ENCODE measurements around the gene ORC3. TPM values are rescaled to one million over a fixed set of nuclear protein-coding genes. Genes with fewer than 3 reads are reported as not detected.
"Not testable (repeated sequence)": the region's sequence is repeated elsewhere in the genome, so short reads cannot be mapped to it uniquely, and the experiment has no call there.

Gene ORC3
- polyA plus RNA-seq, 1 donor (not counting 4 experiments of a cell fraction or from before 2014, with no cell fraction given), result 37.4 TPM

DNA sequence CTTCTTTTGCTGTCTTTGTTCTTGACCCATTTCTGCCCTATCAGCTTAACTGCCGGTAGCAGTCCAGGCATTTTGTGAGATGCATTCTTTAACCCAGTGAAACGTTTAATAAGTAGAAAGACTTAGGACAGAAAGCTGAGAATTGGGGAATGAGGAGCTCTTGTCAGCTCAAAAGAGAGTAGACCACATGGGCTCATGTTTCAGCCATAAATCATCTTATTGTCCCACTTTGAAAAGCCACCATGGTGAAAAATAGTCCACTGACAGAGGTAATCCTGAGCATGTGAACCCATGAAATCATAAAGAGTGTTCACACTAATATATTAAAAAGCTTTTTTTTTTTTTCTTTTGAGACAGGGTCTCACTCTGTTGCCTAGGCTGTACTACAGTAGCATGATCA lies 16.3 kb downstream of the ORC3 start:
- Histone ChIP-seq H3K4me3 (ENCODE audit: control insufficient read depth in 2 of 3, extremely low read depth in 1 of 3, insufficient read depth in 2 of 3, low read depth in 1 of 3, low read length in 3 of 3) (no peak overlapping the region), H3K36me3 (ENCODE audit: control insufficient read depth in 2 of 2, extremely low read depth in 1 of 2, insufficient read depth in 2 of 2, low read length in 2 of 2) (peaks cover 0 to 5% of the 10 kb centered on the region in 2 experiments), H3K9ac (ENCODE audit: control insufficient read depth, extremely low read depth, insufficient read depth, low read length) (no peak overlapping the region), H3K27ac (ENCODE audit: control insufficient read depth, insufficient read depth, low read length) (no peak overlapping the region), H3K9me3 (ENCODE audit: control insufficient read depth, low read depth, low read length) (no peaks in the 10 kb centered on the region), H3K4me1 (ENCODE audit: control insufficient read depth, extremely low read depth, insufficient read depth, low read length) (no peaks in the 10 kb centered on the region), H3K27me3 (ENCODE audit: control insufficient read depth, extremely low read depth, insufficient read depth, low read length) (no peaks in the 10 kb centered on the region), H4K20me1 (ENCODE audit: control insufficient read depth, extremely low read depth, insufficient read depth, low read length) (no peaks in the 10 kb centered on the region), H3K9me1 (ENCODE audit: control insufficient read depth, extremely low read depth, insufficient read depth, low read length) (no peaks in the 10 kb centered on the region), H3K79me2 (ENCODE audit: control insufficient read depth, insufficient read depth, low read length) (no peaks in the 10 kb centered on the region), H3K4me2 (ENCODE audit: control insufficient read depth, extremely low read depth, insufficient read depth, low read depth, low read length) (no peak overlapping the region), H2AFZ (ENCODE audit: control insufficient read depth, low read length) (no peak overlapping the region)
- FAIRE-seq, result no peak
- no peak for TF ChIP-seq EZH2 (IDR thresholded peaks at IDR 0.05; ENCODE audit: low read length)
- no peak for TF ChIP-seq CTCF (optimal IDR thresholded peaks at IDR 0.05 in 1 of 3, IDR thresholded peaks at IDR 0.05 in 1 of 3, conservative IDR thresholded peaks at IDR 0.05 in 1 of 3; ENCODE audit: extremely low read depth in 1 of 3, insufficient read depth in 2 of 3, low read length in 3 of 3)
- DNase-seq (ENCODE audit: low read depth, low spot score), result no peak
- dilution Hi-C loops (cut with MboI; ENCODE audit: extremely low pct_ligation_motif_present, low sequenced_read_pairs), result no loop called here

DNA sequence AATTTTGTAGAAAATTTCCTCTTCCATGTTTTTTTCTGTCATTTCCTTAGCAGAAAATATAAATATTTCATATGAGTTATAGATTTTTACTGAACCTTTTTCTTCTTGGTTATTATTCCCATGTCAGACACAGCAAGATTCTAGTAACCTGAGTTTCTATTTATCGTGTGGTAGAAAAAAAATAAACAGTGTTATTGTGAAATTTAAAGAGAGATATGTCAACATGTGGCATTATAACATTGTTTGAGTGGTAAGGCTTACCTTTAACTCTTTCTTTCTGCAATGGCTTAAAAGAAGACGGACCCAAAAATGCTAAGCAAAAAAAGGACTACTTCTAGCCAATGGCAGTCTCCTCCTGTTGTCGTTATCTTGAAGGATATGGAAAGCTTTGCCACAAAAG lies 18.9 kb downstream of the ORC3 start:
- H3K4me3 ChIP-seq (ENCODE audit: control insufficient read depth in 2 of 3, extremely low read depth in 1 of 3, insufficient read depth in 2 of 3, low read depth in 1 of 3, low read length in 3 of 3), result no peak overlapping the region
- dilution Hi-C loops (cut with MboI; ENCODE audit: extremely low pct_ligation_motif_present, low sequenced_read_pairs), result no loop called here
- H3K27ac ChIP-seq (ENCODE audit: control insufficient read depth, insufficient read depth, low read length), result no peak overlapping the region
- no peaks in the 10 kb centered on the region for H4K20me1 ChIP-seq (ENCODE audit: control insufficient read depth, extremely low read depth, insufficient read depth, low read length)
- no peak overlapping the region for H3K9ac ChIP-seq (ENCODE audit: control insufficient read depth, extremely low read depth, insufficient read depth, low read length)
- FAIRE-seq (no peak), DNase-seq (ENCODE audit: low read depth, low spot score) (no peak)
- H2AFZ ChIP-seq (ENCODE audit: control insufficient read depth, low read length), result no peak overlapping the region
- H3K27me3 ChIP-seq (ENCODE audit: control insufficient read depth, extremely low read depth, insufficient read depth, low read length), result no peaks in the 10 kb centered on the region
- no peaks in the 10 kb centered on the region for H3K79me2 ChIP-seq (ENCODE audit: control insufficient read depth, insufficient read depth, low read length)
- H3K9me1 ChIP-seq (ENCODE audit: control insufficient read depth, extremely low read depth, insufficient read depth, low read length), result no peaks in the 10 kb centered on the region
- no peak for TF ChIP-seq CTCF (optimal IDR thresholded peaks at IDR 0.05 in 1 of 3, IDR thresholded peaks at IDR 0.05 in 1 of 3, conservative IDR thresholded peaks at IDR 0.05 in 1 of 3; ENCODE audit: extremely low read depth in 1 of 3, insufficient read depth in 2 of 3, low read length in 3 of 3)
- TF ChIP-seq EZH2 (IDR thresholded peaks at IDR 0.05; ENCODE audit: low read length), result no peak
- no peaks in the 10 kb centered on the region for H3K4me1 ChIP-seq (ENCODE audit: control insufficient read depth, extremely low read depth, insufficient read depth, low read length)
- no peak overlapping the region for H3K4me2 ChIP-seq (ENCODE audit: control insufficient read depth, extremely low read depth, insufficient read depth, low read depth, low read length)
- no peaks in the 10 kb centered on the region for H3K9me3 ChIP-seq (ENCODE audit: control insufficient read depth, low read depth, low read length)
- H3K36me3 ChIP-seq (ENCODE audit: control insufficient read depth in 2 of 2, extremely low read depth in 1 of 2, insufficient read depth in 2 of 2, low read length in 2 of 2), result peaks cover 3 to 6% of the 10 kb centered on the region in 2 experiments

- H3K4me1 ChIP-seq (ENCODE audit: control insufficient read depth, extremely low read depth, insufficient read depth, low read length); H3K27ac ChIP-seq (ENCODE audit: control insufficient read depth, insufficient read depth, low read length); FAIRE-seq; H3K79me2 ChIP-seq (ENCODE audit: control insufficient read depth, insufficient read depth, low read length); H3K36me3 ChIP-seq (ENCODE audit: control insufficient read depth in 2 of 2, extremely low read depth in 1 of 2, insufficient read depth in 2 of 2, low read length in 2 of 2); dilution Hi-C loops (cut with MboI; ENCODE audit: extremely low pct_ligation_motif_present, low sequenced_read_pairs); H3K27me3 ChIP-seq (ENCODE audit: control insufficient read depth, extremely low read depth, insufficient read depth, low read length); H3K4me3 ChIP-seq (ENCODE audit: control insufficient read depth in 2 of 3, extremely low read depth in 1 of 3, insufficient read depth in 2 of 3, low read depth in 1 of 3, low read length in 3 of 3); H3K9me1 ChIP-seq (ENCODE audit: control insufficient read depth, extremely low read depth, insufficient read depth, low read length); H3K9me3 ChIP-seq (ENCODE audit: control insufficient read depth, low read depth, low read length); DNase-seq (ENCODE audit: low read depth, low spot score); H3K4me2 ChIP-seq (ENCODE audit: control insufficient read depth, extremely low read depth, insufficient read depth, low read depth, low read length); H3K9ac ChIP-seq (ENCODE audit: control insufficient read depth, extremely low read depth, insufficient read depth, low read length); H2AFZ ChIP-seq (ENCODE audit: control insufficient read depth, low read length); H4K20me1 ChIP-seq (ENCODE audit: control insufficient read depth, extremely low read depth, insufficient read depth, low read length): not testable (repeated sequence)
Observed at GRCh38 chr6:87613018-87613417, 23.1 kb downstream of the ORC3 start.

All from keratinocyte (primary cell).